ENCODE measurements around the gene EML5. TPM values are rescaled to one million over a fixed set of nuclear protein-coding genes. Genes with fewer than 3 reads are reported as not detected.

Gene EML5
- total RNA-seq, 1 experiment from 2014 or later: 1.8 TPM

- no peak for TF ChIP-seq ZNF274 (IDR thresholded peaks at IDR 0.05; ENCODE audit: low read depth, low read length)
- TF ChIP-seq, protein P1, sequence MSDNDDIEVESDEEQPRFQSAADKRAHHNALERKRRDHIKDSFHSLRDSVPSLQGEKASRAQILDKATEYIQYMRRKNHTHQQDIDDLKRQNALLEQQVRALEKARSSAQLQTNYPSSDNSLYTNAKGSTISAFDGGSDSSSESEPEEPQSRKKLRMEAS (IDR thresholded peaks at IDR 0.05): no peak
Measured at GRCh38 chr14:88785911-88786310, 6.8 kb downstream of the EML5 start (continued).

DNA sequence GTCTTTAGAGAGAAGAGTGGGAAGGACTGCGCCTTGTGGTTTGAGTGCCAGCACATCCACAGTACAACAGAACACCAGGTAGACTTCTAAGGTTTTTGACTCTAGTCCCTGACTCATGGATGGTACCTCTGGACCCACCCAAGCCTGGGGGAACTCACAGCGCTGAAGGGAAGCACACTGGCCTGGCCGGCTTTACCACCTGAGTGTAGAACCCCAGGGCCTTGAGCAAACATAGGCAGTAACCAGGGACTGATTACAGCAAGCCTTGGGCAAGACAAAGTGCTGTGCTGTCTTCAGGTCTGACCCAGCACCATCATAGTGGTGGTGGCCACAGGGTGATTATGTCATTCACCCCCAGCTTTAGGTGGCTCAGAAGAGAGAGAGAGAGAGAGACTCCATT lies 17.2 kb downstream of the EML5 start:
- Histone ChIP-seq H2AFZ (ENCODE audit: low read depth, low read length, poor library complexity, severe bottlenecking) (no peak overlapping the region), H4K20me1 (ENCODE audit: insufficient read depth) (no peaks in the 10 kb centered on the region), H3K9me3 (ENCODE audit: control insufficient read depth in 1 of 2, insufficient read depth in 1 of 2, low read depth in 1 of 2, low read length in 2 of 2) (no peaks in the 10 kb centered on the region), H3K9ac (ENCODE audit: low read length) (no peak overlapping the region), H3K4me3 (replicated peaks in 1 of 2; ENCODE audit: low read depth in 1 of 2, low read length in 2 of 2) (no peak overlapping the region), H3K4me1 (ENCODE audit: control insufficient read depth in 1 of 2, insufficient read depth in 2 of 2, low read length in 2 of 2) (no peaks in the 10 kb centered on the region), H3K27ac (ENCODE audit: low read depth, low read length) (no peak overlapping the region), H3K36me3 (ENCODE audit: control insufficient read depth in 1 of 2, insufficient read depth in 2 of 2, low read length in 2 of 2) (no peaks in the 10 kb centered on the region), H3K27me3 (ENCODE audit: insufficient read depth, low read length) (no peaks in the 10 kb centered on the region), H3K79me2 (ENCODE audit: insufficient read depth, low read length) (no peaks in the 10 kb centered on the region), H3K9me2 (ENCODE audit: insufficient read depth) (no peaks in the 10 kb centered on the region), H3K4me2 (ENCODE audit: low read length) (no peak overlapping the region)
- TF ChIP-seq YY1 (IDR thresholded peaks at IDR 0.05; ENCODE audit: extremely low read depth, insufficient replicate concordance, low read depth, low read length): no peak
- TF ChIP-seq ZNF274 (IDR thresholded peaks at IDR 0.05; ENCODE audit: low read depth, low read length): no peak
- CTCF ChIA-PET: no interaction called here
- intact Hi-C loops (cut with micrococcal nuclease): no loop called here
- POLR2A ChIA-PET: no interaction called here
- ATAC-seq (no peak), DNase-seq (ENCODE audit: low read depth, low spot score) (no peak)
- RAD21 ChIA-PET (ENCODE audit: low non-redundant PET in 1 of 2, low total read pairs in 2 of 2, uncharacterized antibody in 2 of 2, unreplicated experiment in 2 of 2): no interaction called here
- no TSS peak for BruUV-seq (replicated peaks)

- no peak overlapping the region for H2AFZ ChIP-seq (ENCODE audit: low read depth, low read length, poor library complexity, severe bottlenecking)
- ATAC-seq (no peak), DNase-seq (ENCODE audit: low read depth, low spot score) (no peak)
- intact Hi-C loops (cut with micrococcal nuclease): no loop called here
- no peak overlapping the region for H3K27ac ChIP-seq (ENCODE audit: low read depth, low read length)
- no peaks in the 10 kb centered on the region for H3K9me2 ChIP-seq (ENCODE audit: insufficient read depth)
- H3K9me3 ChIP-seq (ENCODE audit: control insufficient read depth in 1 of 2, insufficient read depth in 1 of 2, low read depth in 1 of 2, low read length in 2 of 2): no peaks in the 10 kb centered on the region
- no peak overlapping the region for H3K4me3 ChIP-seq (replicated peaks in 1 of 2; ENCODE audit: low read depth in 1 of 2, low read length in 2 of 2)
- POLR2A ChIA-PET: no interaction called here
- H3K4me2 ChIP-seq (ENCODE audit: low read length): no peak overlapping the region
- CTCF ChIA-PET: no interaction called here
- no peaks in the 10 kb centered on the region for H3K79me2 ChIP-seq (ENCODE audit: insufficient read depth, low read length)
- H3K9ac ChIP-seq (ENCODE audit: low read length): no peak overlapping the region
- no peaks in the 10 kb centered on the region for H3K27me3 ChIP-seq (ENCODE audit: insufficient read depth, low read length)
- BruUV-seq (replicated peaks): no TSS peak
- no peaks in the 10 kb centered on the region for H4K20me1 ChIP-seq (ENCODE audit: insufficient read depth)
- no peaks in the 10 kb centered on the region for H3K36me3 ChIP-seq (ENCODE audit: control insufficient read depth in 1 of 2, insufficient read depth in 2 of 2, low read length in 2 of 2)
- RAD21 ChIA-PET (ENCODE audit: low non-redundant PET in 1 of 2, low total read pairs in 2 of 2, uncharacterized antibody in 2 of 2, unreplicated experiment in 2 of 2): no interaction called here
- no peaks in the 10 kb centered on the region for H3K4me1 ChIP-seq (ENCODE audit: control insufficient read depth in 1 of 2, insufficient read depth in 2 of 2, low read length in 2 of 2)
- no peak for TF ChIP-seq YY1 (IDR thresholded peaks at IDR 0.05; ENCODE audit: extremely low read depth, insufficient replicate concordance, low read depth, low read length)
- TF ChIP-seq CBX3 (IDR thresholded peaks at IDR 0.05; ENCODE audit: low read depth): no peak
- TF ChIP-seq SRF (IDR thresholded peaks at IDR 0.05; ENCODE audit: low read depth): no peak
- no peak for TF ChIP-seq ZFX (IDR thresholded peaks at IDR 0.05)
- TF ChIP-seq TCF7L2 (IDR thresholded peaks at IDR 0.05; ENCODE audit: borderline replicate concordance, extremely low read depth, insufficient read depth, insufficient read length): no peak
- TF ChIP-seq REST (IDR thresholded peaks at IDR 0.05; ENCODE audit: low read depth): no peak
- no peak for TF ChIP-seq EZH2phosphoT487 (IDR thresholded peaks at IDR 0.05; ENCODE audit: borderline replicate concordance)
- no peak for TF ChIP-seq JUND (IDR thresholded peaks at IDR 0.05)
- TF ChIP-seq, protein P1 (IDR thresholded peaks at IDR 0.05): no peak
- no peak for TF ChIP-seq ZNF274 (IDR thresholded peaks at IDR 0.05; ENCODE audit: low read depth, low read length)
- no peak for TF ChIP-seq ZBTB33 (IDR thresholded peaks at IDR 0.05; ENCODE audit: extremely low read depth, insufficient replicate concordance, low read length)
- no peak for TF ChIP-seq EGR1 (IDR thresholded peaks at IDR 0.05; ENCODE audit: low read depth)
Measured at GRCh38 chr14:88770736-88771135, 22.0 kb downstream of the EML5 start.
